ENCODE measurements around the gene ERAL1.
"Not testable (repeated sequence)": the region's sequence is repeated elsewhere in the genome, so short reads cannot be mapped to it uniquely, and the experiment has no call there.

Gene ERAL1

GRCh38 chr17:28878981-28879380 is 24.2 kb downstream of the ERAL1 start:
- DNase-seq (ENCODE audit: low read depth in 3 of 3), result no peak

- DNase-seq (ENCODE audit: low read depth in 3 of 3), result no peak
Measured at GRCh38 chr17:28879886-28880571, 25.2 kb downstream of the ERAL1 start.

GRCh38 chr17:28880572-28880945 is 25.7 kb downstream of the ERAL1 start:
- no peak for DNase-seq (ENCODE audit: low read depth in 3 of 3)

- DNase-seq (ENCODE audit: low read depth in 3 of 3), result no peak
Measured at GRCh38 chr17:28881533-28882056, 26.8 kb downstream of the ERAL1 start.

GRCh38 chr17:28882154-28882895 is 27.5 kb downstream of the ERAL1 start:
- DNase-seq (ENCODE audit: low read depth in 3 of 3), result no peak

- no peak for DNase-seq (ENCODE audit: low read depth in 3 of 3)
Measured at GRCh38 chr17:28883967-28884702, 29.3 kb downstream of the ERAL1 start.

- no peak for DNase-seq (ENCODE audit: low read depth in 3 of 3)
Measured at GRCh38 chr17:28885363-28885762, 30.5 kb downstream of the ERAL1 start.

GRCh38 chr17:28885951-28886350 is 31.1 kb downstream of the ERAL1 start:
- DNase-seq (ENCODE audit: low read depth in 3 of 3), result no peak

GRCh38 chr17:28887871-28888471 is 33.2 kb downstream of the ERAL1 start:
- DNase-seq (ENCODE audit: low read depth in 3 of 3), result no peak

GRCh38 chr17:28888832-28889231 is 34.0 kb downstream of the ERAL1 start:
- no peak for DNase-seq (ENCODE audit: low read depth in 3 of 3)

GRCh38 chr17:28889996-28890395 is 35.2 kb downstream of the ERAL1 start:
- no peak for DNase-seq (ENCODE audit: low read depth in 3 of 3)

GRCh38 chr17:28891201-28891600 is 36.4 kb downstream of the ERAL1 start:
- DNase-seq (ENCODE audit: low read depth in 3 of 3), result no peak

GRCh38 chr17:28892024-28892423 is 37.2 kb downstream of the ERAL1 start:
- DNase-seq (ENCODE audit: low read depth in 3 of 3), result no peak

- DNase-seq (ENCODE audit: low read depth in 3 of 3), result not testable (repeated sequence)
Measured at GRCh38 chr17:28893248-28894183, 38.7 kb downstream of the ERAL1 start.

GRCh38 chr17:28895794-28896447 is 41.1 kb downstream of the ERAL1 start:
- no peak for DNase-seq (ENCODE audit: low read depth in 3 of 3)

GRCh38 chr17:28896491-28896883 is 41.7 kb downstream of the ERAL1 start:
- DNase-seq (ENCODE audit: low read depth in 3 of 3), result no peak

GRCh38 chr17:28896884-28897768 is 42.3 kb downstream of the ERAL1 start, which contains the start of gene FLOT2:
Gene FLOT2 (minus strand): TSS chr17:28897733. CDS start chr17:28897574, 159 bp downstream.
- DNase-seq (ENCODE audit: low read depth in 3 of 3), result peak; percentile 35 to 45 (median 41)

GRCh38 chr17:28897769-28898526 is 43.1 kb downstream of the ERAL1 start:
- DNase-seq (ENCODE audit: low read depth in 3 of 3), result peak in 1 of 3 experiments; percentile 32

Data from stimulated activated CD4-positive, alpha-beta T cell treated with anti-CD3 and anti-CD28 coated beads, TNF-alpha, amount 100 ng/mL, for 4 hours (primary cell).